Tibial nerve (tissue), 4 donors: ENCODE results near the gene EFNA5. TPM values are rescaled to one million over a fixed set of nuclear protein-coding genes. Genes with fewer than 3 reads are reported as not detected.

Experiments
- DNase-seq, 2 donors: peaks; one replicate each; pipeline ENCODE4 v3.0.0-alpha.2; 2019; ENCODE audit warnings: low spot score in 2 of 2
- H3K27ac ChIP-seq, 4 donors: fragments of 200-600 bp; sonication (generic) in 3 of 4; one replicate each; pipeline ENCODE4 v1.5.1; 2017 to 2019; ENCODE audit warnings: mild to moderate bottlenecking in 1 of 4
- H3K27me3 ChIP-seq, 2 donors: fragments of 200-600 bp; sonication (generic) in 1 of 2; one replicate each; pipeline versions ENCODE4 v1.5.1 to v1.6.0; 2017 to 2019
- H3K36me3 ChIP-seq, 3 donors: fragments of 200-600 bp; sonication (generic); one replicate each; pipeline ENCODE4 v1.5.1; 2018 to 2019
- H3K4me1 ChIP-seq, 4 donors: fragments of 200-600 bp; sonication (generic) in 3 of 4; one replicate each; pipeline ENCODE4 v1.5.1; 2017 to 2019
- H3K4me3 ChIP-seq, 4 donors: fragments of 200-600 bp; sonication (generic) in 3 of 4; one replicate each; pipeline ENCODE4 v1.5.1; 2017 to 2019; ENCODE audit warnings: mild to moderate bottlenecking in 1 of 4, moderate library complexity in 1 of 4
- H3K9me3 ChIP-seq, 4 donors: fragments of 200-600 bp; sonication (generic) in 3 of 4; one replicate each; pipeline ENCODE4 v1.5.1; 2017 to 2019
- CTCF ChIP-seq, 5 experiments: fragments of 200-600 bp in 3 of 5; fragments of 450-650 bp in 2 of 5; sonication (generic) in 3 of 5; IDR thresholded peaks; one replicate each; pipeline ENCODE4 v1.5.1; 2016 to 2019; ENCODE audit warnings: antibody characterized with exemption in 5 of 5, mild to moderate bottlenecking in 3 of 5, moderate library complexity in 2 of 5
- EP300 ChIP-seq, 2 donors: sonication (generic); formaldehyde crosslinking; IDR thresholded peaks; one replicate each; pipeline ENCODE4 v1.6.1; 2017; ENCODE audit warnings: antibody characterized with exemption in 2 of 2, mild to moderate bottlenecking in 1 of 2
- POLR2A ChIP-seq, 2 donors: fragments of 450-650 bp; IDR thresholded peaks; one replicate each; pipeline ENCODE4 v1.6.1; 2017; ENCODE audit warnings: antibody characterized with exemption in 2 of 2, mild to moderate bottlenecking in 2 of 2, moderate library complexity in 2 of 2
- WGBS, 2 donors: methylation state at CpG; one replicate each; pipeline ENCODE4 v1.1.5; 2018; 5-methylcytosine and 5-hydroxymethylcytosine counted together
- total RNA-seq, 4 donors: library from RNA; depleted of rRNA; stranded (reverse); fragments of >200 nt; gene quantifications; one replicate each; pipeline ENCODE4 v1.1.0, GENCODE V29; 2016

The EFNA5 gene
- total RNA-seq, 4 donors from 2014 or later, result 6.3 to 10.2 (median 6.9) TPM

GRCh38 chr5:107478068-107478641 is 192.6 kb downstream of the EFNA5 start:
- Histone ChIP-seq H3K4me1 (no peaks in the 10 kb centered on the region), H3K9me3 (no peaks in the 10 kb centered on the region), H3K27ac (no peak overlapping the region), H3K4me3 (no peak overlapping the region), H3K27me3 (no peaks in the 10 kb centered on the region), H3K36me3 (no peaks in the 10 kb centered on the region)
- 78 to 81% methylated on average over 6 of the region's 6 CpGs for WGBS, 2 donors
- no peak for DNase-seq
- TF ChIP-seq EP300 (IDR thresholded peaks at IDR 0.05) (no peak), CTCF (IDR thresholded peaks at IDR 0.05) (no peak), POLR2A (IDR thresholded peaks at IDR 0.05) (no peak)

- Histone ChIP-seq H3K9me3 (no peaks in the 10 kb centered on the region), H3K4me3 (no peak overlapping the region), H3K36me3 (no peaks in the 10 kb centered on the region), H3K4me1 (no peaks in the 10 kb centered on the region), H3K27ac (no peak overlapping the region), H3K27me3 (no peaks in the 10 kb centered on the region)
- no peak for TF ChIP-seq EP300 (IDR thresholded peaks at IDR 0.05)
- TF ChIP-seq POLR2A (IDR thresholded peaks at IDR 0.05), result no peak
- no peak for TF ChIP-seq CTCF (IDR thresholded peaks at IDR 0.05)
- no peak for DNase-seq
Measured at GRCh38 chr5:107477492-107477891, 193.2 kb downstream of the EFNA5 start.

GRCh38 chr5:107476783-107477182 is 194.0 kb downstream of the EFNA5 start:
- H3K9me3 ChIP-seq, result no peaks in the 10 kb centered on the region
- H3K36me3 ChIP-seq, result no peaks in the 10 kb centered on the region
- H3K27me3 ChIP-seq, result no peaks in the 10 kb centered on the region
- no peak overlapping the region for H3K27ac ChIP-seq
- no peak for DNase-seq
- no peak for TF ChIP-seq POLR2A (IDR thresholded peaks at IDR 0.05)
- TF ChIP-seq EP300 (IDR thresholded peaks at IDR 0.05), result no peak
- no peak for TF ChIP-seq CTCF (IDR thresholded peaks at IDR 0.05)
- WGBS, 2 donors, result 70 to 74% methylated on average over 1 of the region's 1 CpG
- no peaks in the 10 kb centered on the region for H3K4me1 ChIP-seq
- no peak overlapping the region for H3K4me3 ChIP-seq

- Histone ChIP-seq H3K36me3 (no peaks in the 10 kb centered on the region), H3K9me3 (no peaks in the 10 kb centered on the region), H3K4me1 (peaks cover 0 to 4% (median 0%) of the 10 kb centered on the region in 4 donors), H3K4me3 (no peak overlapping the region), H3K27ac (no peak overlapping the region), H3K27me3 (no peaks in the 10 kb centered on the region)
- WGBS, 2 donors, result 74 to 77% methylated on average over 4 of the region's 4 CpGs
- TF ChIP-seq EP300 (IDR thresholded peaks at IDR 0.05), result no peak
- no peak for TF ChIP-seq CTCF (IDR thresholded peaks at IDR 0.05)
- TF ChIP-seq POLR2A (IDR thresholded peaks at IDR 0.05), result no peak
- DNase-seq, result no peak
Measured at GRCh38 chr5:107474716-107475489, 195.8 kb downstream of the EFNA5 start.

- H3K27me3 ChIP-seq, result no peaks in the 10 kb centered on the region
- H3K4me1 ChIP-seq, result peaks cover 0 to 9% (median 0%) of the 10 kb centered on the region in 4 donors
- no peak for DNase-seq
- H3K9me3 ChIP-seq, result no peaks in the 10 kb centered on the region
- 97% methylated on average over 3 of the region's 3 CpGs for WGBS, 2 donors
- no peaks in the 10 kb centered on the region for H3K36me3 ChIP-seq
- no peak for TF ChIP-seq CTCF (IDR thresholded peaks at IDR 0.05)
- no peak for TF ChIP-seq EP300 (IDR thresholded peaks at IDR 0.05)
- TF ChIP-seq POLR2A (IDR thresholded peaks at IDR 0.05), result no peak
- H3K4me3 ChIP-seq, result no peak overlapping the region
- H3K27ac ChIP-seq, result no peak overlapping the region
Measured at GRCh38 chr5:107474361-107474715, 196.4 kb downstream of the EFNA5 start.
